Hematopoietic multipotent progenitor cell treated with erythropoietin and hydrocortisone succinate and interleukin-3 and kit ligand, for 15 days (in vitro differentiated cells): ENCODE data around the gene RPUSD1.
"Not testable (repeated sequence)": the region's sequence is repeated elsewhere in the genome, so short reads cannot be mapped to it uniquely, and the experiment has no call there.

ENCODE experiments used
- DNase-seq: peaks from one replicate; pipeline ENCODE4 v3.0.0-alpha.2; 2015; ENCODE audit warnings: low spot score

RPUSD1 gene

GRCh38 chr16:747978-748746 is 40.0 kb downstream of the RPUSD1 start:
- DNase-seq: no peak

GRCh38 chr16:746637-747036 is 41.5 kb downstream of the RPUSD1 start:
- DNase-seq: no peak

GRCh38 chr16:745739-746138 is 42.4 kb downstream of the RPUSD1 start:
- no peak for DNase-seq

GRCh38 chr16:743794-744500 is 44.2 kb downstream of the RPUSD1 start:
- no peak for DNase-seq

GRCh38 chr16:742894-743293 is 45.3 kb downstream of the RPUSD1 start:
- DNase-seq: not testable (repeated sequence)

- DNase-seq: no peak
Measured at GRCh38 chr16:741986-742629, 46.1 kb downstream of the RPUSD1 start.

GRCh38 chr16:740764-741505 is 47.2 kb downstream of the RPUSD1 start, which contains the start of gene CIAO3:
TSS of gene CIAO3 (minus strand) at chr16:740997. CDS start at chr16:740985, 12 bp downstream.
- peak; percentile 90 for DNase-seq

- no peak for DNase-seq
Measured at GRCh38 chr16:740459-740763, 47.8 kb downstream of the RPUSD1 start.

- DNase-seq: no peak
Measured at GRCh38 chr16:739560-740458, 48.4 kb downstream of the RPUSD1 start.

- no peak for DNase-seq
Measured at GRCh38 chr16:736936-737481, 51.2 kb downstream of the RPUSD1 start.

GRCh38 chr16:735982-736453 is 52.2 kb downstream of the RPUSD1 start:
- DNase-seq: no peak

GRCh38 chr16:734981-735881 is 53.0 kb downstream of the RPUSD1 start:
- no peak for DNase-seq
